Activated CD4-positive, alpha-beta T cell treated with anti-CD3 and anti-CD28 coated beads, Interleukin-2, amount 50 U/mL, for 1 hour (primary cell): ENCODE measurements around the gene LIPT2.

Experiments
- DNase-seq: peaks from one replicate; pipeline ENCODE4 v3.0.0-alpha.2; 2020

Gene LIPT2

GRCh38 chr11:74464746-74465145 lies 28.8 kb downstream of the LIPT2 start:
- DNase-seq: no peak

- no peak for DNase-seq
Observed at GRCh38 chr11:74463216-74463615, 30.3 kb downstream of the LIPT2 start.

- no peak for DNase-seq
Observed at GRCh38 chr11:74462631-74463030, 30.9 kb downstream of the LIPT2 start.

DNA sequence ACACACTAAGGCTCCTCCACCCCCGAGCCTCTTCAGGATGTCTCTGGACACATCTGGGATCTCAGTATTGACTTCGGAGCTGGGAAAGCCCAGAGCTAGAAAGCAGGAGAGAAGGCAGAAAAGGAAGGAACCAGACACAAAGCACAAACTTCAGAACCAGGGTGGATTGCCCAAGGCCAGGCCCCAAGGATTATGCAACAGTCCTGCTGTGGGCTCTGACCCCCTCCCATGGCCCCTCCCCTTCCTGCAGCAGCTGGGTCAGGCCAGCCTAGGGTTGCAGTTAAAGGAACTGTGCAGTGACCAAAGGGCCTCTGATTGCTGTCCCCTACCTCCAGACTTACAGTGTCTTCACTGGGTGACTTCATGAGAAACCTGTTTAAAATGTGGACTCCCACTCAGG lies 31.5 kb downstream of the LIPT2 start:
- DNase-seq: no peak

GRCh38 chr11:74460481-74461154 lies 32.9 kb downstream of the LIPT2 start:
- DNase-seq: no peak

DNA sequence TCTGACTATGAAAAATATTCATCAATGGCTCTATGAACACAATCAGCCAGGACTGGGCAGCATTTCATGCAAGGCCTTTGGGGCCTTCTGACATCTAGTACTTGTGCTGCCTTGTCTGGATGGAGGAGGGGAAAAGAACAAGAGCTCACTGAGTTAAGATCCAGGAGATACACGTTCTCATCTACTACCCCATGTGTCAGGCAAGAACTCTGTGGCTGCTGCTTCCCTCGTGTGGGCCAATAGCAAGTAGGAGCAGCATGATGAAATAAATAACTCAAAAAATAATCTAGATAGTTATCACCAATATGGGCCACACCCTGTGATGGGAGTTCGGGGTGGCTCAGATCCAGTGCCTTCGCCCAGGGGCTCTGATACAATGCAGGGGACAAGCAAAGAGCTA lies 33.5 kb downstream of the LIPT2 start:
- DNase-seq: no peak

DNA sequence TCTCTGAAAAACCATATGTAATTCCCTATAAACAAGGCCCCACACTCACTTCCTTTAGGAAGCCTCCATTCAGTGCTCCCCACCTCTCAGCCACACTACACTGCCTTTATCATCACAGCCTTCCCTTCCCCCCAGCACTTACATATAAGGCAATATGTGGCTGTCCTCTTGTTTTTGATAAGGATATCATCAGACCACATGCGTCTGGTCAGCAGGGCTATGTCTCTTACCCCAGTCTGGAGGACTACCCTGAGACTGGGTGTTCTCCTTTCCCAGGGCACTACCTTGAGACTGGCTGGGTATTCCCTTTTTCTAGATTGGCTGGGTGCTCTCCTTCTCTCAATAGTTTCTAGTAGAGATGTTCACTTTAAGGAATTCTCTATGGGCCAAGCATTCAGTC lies 33.9 kb downstream of the LIPT2 start:
- DNase-seq: no peak

GRCh38 chr11:74457356-74457755 lies 36.2 kb downstream of the LIPT2 start:
- no peak for DNase-seq

GRCh38 chr11:74453373-74453975 lies 40.0 kb downstream of the LIPT2 start:
- peak; percentile 60 for DNase-seq

DNA sequence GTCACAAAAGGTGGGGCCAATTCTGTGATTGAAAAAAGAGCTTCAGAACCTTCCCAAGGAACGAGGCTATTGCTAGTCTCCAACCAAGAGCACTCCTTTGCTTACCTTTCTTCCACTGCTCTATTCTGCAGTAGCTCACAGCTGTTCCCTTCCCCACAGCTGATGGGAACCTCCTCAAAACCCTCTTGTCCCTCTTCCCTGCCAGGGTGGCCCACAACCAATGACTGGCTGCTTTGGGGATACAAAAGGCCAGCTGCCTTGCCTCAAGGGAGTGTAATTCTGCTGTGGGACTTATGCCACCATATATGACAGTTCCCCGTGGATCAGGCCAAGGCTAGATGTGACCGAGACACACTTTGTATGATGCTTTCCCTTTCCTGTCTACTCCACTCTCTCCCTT lies 41.2 kb downstream of the LIPT2 start:
- DNase-seq: no peak

- no peak for DNase-seq
Observed at GRCh38 chr11:74450318-74450717, 43.2 kb downstream of the LIPT2 start.

DNA sequence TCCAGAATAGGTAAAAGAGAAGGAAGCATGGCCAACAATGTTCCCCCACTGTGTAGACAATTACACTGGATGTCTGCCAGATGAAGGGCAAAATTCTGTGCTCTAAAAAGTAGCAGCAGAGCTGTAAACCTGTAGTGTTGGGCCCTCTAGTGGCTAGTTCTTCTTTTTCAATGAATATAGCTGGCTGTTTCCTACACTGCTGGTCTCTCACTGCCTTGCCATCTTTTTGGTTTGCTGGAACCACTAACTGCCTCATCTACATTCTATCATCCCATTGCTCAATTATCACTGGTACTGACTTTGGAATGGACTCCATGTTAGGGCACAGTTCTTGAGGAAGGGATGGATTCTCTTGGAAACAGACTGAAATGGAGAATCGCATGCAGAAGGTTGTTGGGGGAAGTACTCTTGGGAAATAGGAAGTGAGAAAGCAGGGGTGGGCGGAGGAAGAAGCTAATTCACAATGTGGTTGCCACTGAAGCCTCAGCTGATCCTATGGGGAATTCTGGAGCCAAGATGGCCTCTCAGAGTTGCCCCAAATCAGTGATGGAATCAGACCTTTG lies 44.1 kb downstream of the LIPT2 start:
- peak; percentile 15 for DNase-seq

- no peak for DNase-seq
Observed at GRCh38 chr11:74447720-74448119, 45.8 kb downstream of the LIPT2 start.

GRCh38 chr11:74446532-74446938 lies 47.0 kb downstream of the LIPT2 start:
- no peak for DNase-seq

DNA sequence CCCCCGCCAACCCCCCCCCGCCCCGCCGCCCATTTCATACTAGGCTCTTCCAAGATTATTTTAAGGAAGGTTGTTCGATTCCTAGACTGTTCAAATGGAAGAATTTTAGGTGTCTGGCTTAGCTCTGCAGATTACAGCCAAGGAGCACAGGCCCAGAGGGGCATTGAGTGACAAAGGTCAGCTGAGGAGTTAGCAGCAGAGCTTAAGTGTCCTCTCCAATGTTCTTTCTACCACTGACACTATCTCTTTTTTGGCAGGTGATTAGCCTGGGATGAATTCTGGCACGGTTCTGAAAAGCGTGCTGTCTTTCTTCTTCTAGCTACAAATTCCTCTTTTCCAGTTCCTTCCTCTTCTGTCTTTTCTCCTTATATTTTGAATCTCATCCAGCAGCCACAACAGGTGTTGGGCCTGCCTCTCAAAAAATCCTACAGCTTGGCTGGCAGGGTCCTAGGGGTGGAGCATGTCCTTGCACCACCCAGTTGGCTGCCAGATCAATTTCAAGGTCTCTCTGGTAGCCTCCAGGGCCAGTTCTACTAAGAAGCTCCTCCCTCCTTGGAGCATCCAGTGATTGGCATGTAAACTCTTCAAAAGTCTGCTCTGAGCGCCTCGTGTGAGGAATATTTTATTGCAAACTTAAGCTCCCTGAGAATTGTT lies 49.2 kb downstream of the LIPT2 start:
- no peak for DNase-seq

GRCh38 chr11:74443071-74443864 lies 50.3 kb downstream of the LIPT2 start:
- DNase-seq: no peak

DNA sequence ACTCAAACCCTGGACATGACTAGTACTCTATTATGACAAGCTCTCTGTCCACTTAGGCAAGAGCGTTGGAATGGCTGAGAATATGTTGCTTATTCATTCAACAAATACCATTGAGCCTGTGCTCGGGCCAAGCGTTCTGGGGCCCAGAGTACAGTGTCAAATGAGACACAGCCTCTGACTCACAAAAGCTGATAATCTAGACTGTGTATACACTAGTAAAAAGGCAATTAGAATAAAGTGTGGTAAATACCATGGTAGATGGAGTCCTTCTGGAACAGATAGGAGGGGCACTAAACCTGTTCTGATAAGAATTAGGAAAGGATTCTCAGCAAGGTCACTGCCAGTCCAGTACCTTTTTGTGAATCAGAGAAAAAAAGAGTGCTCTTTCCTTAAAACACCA lies 50.9 kb downstream of the LIPT2 start:
- DNase-seq: no peak
